OCI-M2 (cell line): ENCODE measurements around the gene CELF2.

Source experiments
- DNase-seq: peaks from one replicate; lab custom pipeline; 2025; ENCODE audit not compliant: unreplicated experiment; lab: John Stamatoyannopoulos, UW

The CELF2 gene

GRCh38 chr10:11215471-11215870 is 197.8 kb downstream of the CELF2 start:
- DNase-seq, result no peak

- DNase-seq, result no peak
Observed at GRCh38 chr10:11217521-11217920, 199.8 kb downstream of the CELF2 start.

- no peak for DNase-seq
Observed at GRCh38 chr10:11218395-11218794, 200.7 kb downstream of the CELF2 start.

GRCh38 chr10:11219431-11219830 is 201.8 kb downstream of the CELF2 start:
- DNase-seq, result no peak

GRCh38 chr10:11223081-11223480 is 205.4 kb downstream of the CELF2 start:
- DNase-seq, result no peak

GRCh38 chr10:11223507-11224140 is 206.0 kb downstream of the CELF2 start:
- DNase-seq, result no peak

GRCh38 chr10:11224321-11224720 is 206.6 kb downstream of the CELF2 start:
- no peak for DNase-seq

GRCh38 chr10:11224792-11225416 is 207.2 kb downstream of the CELF2 start:
- DNase-seq, result no peak

- DNase-seq, result no peak
Observed at GRCh38 chr10:11225935-11226334, 208.3 kb downstream of the CELF2 start.

- DNase-seq, result no peak
Observed at GRCh38 chr10:11227103-11227502, 209.4 kb downstream of the CELF2 start.

- no peak for DNase-seq
Observed at GRCh38 chr10:11229893-11230292, 212.2 kb downstream of the CELF2 start.

GRCh38 chr10:11230498-11231167 is 213.0 kb downstream of the CELF2 start:
- DNase-seq, result no peak

GRCh38 chr10:11231285-11231684 is 213.6 kb downstream of the CELF2 start:
- DNase-seq, result no peak

GRCh38 chr10:11232222-11232961 is 214.7 kb downstream of the CELF2 start:
- no peak for DNase-seq

GRCh38 chr10:11234857-11235531 is 217.3 kb downstream of the CELF2 start:
- no peak for DNase-seq

GRCh38 chr10:11235771-11236170 is 218.1 kb downstream of the CELF2 start:
- no peak for DNase-seq

GRCh38 chr10:11236234-11236633 is 218.6 kb downstream of the CELF2 start:
- DNase-seq, result no peak

GRCh38 chr10:11237571-11237970 is 219.9 kb downstream of the CELF2 start:
- DNase-seq, result no peak

- DNase-seq, result no peak
Observed at GRCh38 chr10:11238893-11239292, 221.2 kb downstream of the CELF2 start.

GRCh38 chr10:11240641-11241040 is 223.0 kb downstream of the CELF2 start:
- DNase-seq, result no peak
